ENCODE data around the gene MAMDC2. TPM values are rescaled to one million over a fixed set of nuclear protein-coding genes. Genes with fewer than 3 reads are reported as not detected.

MAMDC2 gene
- total and polyA plus RNA-seq, 2 of the 8 experiments (the other 6 are each of a cell fraction or from before 2014, with no cell fraction given), result 6.1 to 15.4 TPM

DNA sequence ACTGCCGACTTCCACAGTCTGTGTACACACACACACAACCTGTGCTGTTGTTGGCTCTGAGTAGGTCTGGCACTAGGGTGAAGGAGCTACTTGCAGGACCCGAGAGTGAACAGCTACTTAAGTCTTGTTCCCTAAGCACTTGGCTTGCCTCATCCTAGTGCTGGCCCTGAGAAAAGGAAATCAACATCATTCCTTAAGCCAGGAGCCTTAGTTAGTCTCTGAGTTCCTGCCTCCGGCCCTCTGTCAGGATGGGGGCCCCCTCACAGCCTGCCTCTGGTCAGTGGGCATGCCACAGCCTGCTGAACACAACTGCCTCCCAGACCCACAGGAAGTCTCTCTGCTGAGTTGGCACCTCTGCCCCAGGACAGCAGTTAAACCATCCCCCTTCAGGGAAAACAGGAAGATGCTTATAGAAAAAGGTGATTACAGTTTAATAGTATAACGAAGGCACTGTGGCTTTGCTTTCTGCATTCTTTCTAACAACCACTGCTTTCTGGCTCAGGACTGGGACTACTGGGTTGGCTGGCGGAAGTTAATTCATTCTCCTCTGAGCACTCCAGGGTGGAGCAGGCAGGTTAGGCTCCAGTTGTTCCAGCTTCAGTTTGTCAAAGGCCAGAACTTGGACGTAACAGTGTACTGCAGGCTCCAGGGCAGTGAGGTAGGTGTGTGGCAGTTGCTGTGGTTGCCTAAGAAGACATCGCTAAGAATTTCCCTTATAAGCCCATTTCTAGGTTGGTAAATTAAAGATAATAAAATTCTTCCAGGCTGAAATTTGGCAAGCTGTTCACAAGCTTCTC lies 2.8 kb downstream of the MAMDC2 start (continued):
- no peak for TF ChIP-seq JUND (IDR thresholded peaks at IDR 0.05; ENCODE audit: low read length)
- no peak for TF ChIP-seq SUZ12 (IDR thresholded peaks at IDR 0.05; ENCODE audit: low read length)
- TF ChIP-seq MAFK (IDR thresholded peaks at IDR 0.05; ENCODE audit: low read depth, low read length), result no peak
- TF ChIP-seq YY1 (IDR thresholded peaks at IDR 0.05; ENCODE audit: low read depth, low read length), result no peak
- no peak for TF ChIP-seq CREB1 (IDR thresholded peaks at IDR 0.05)
- TF ChIP-seq JUN (IDR thresholded peaks at IDR 0.05; ENCODE audit: low read depth, low read length), result no peak
- no peak for TF ChIP-seq KDM5A (IDR thresholded peaks at IDR 0.05; ENCODE audit: low read length)

Measured in H1 (cell line).